H1 (cell line): ENCODE data around the gene TMED5. TPM values are rescaled to one million over a fixed set of nuclear protein-coding genes. Genes with fewer than 3 reads are reported as not detected.

Experiments
- ASH2L ChIP-seq: fragments of 200-600, 300-600 bp; sonication (generic); IDR thresholded peaks from one replicate; pipeline ENCODE4 v1.7.1; 2017; ENCODE audit warnings: low read length
- ATF3 ChIP-seq: IDR thresholded peaks from 2 replicates; pipeline ENCODE4 v1.6.1; 2011; ENCODE audit warnings: low read depth, mild to moderate bottlenecking, low read length; ENCODE audit not compliant: insufficient read depth
- CEBPB ChIP-seq: IDR thresholded peaks from 2 replicates; pipeline ENCODE4 v1.6.1; 2012; ENCODE audit warnings: low read depth, low read length
- HDAC2 ChIP-seq, 2 experiments: fragments of 300-600 bp in 1 of 2; sonication (generic) in 1 of 2; IDR thresholded peaks; 2 replicates each; pipeline ENCODE4 v1.6.1; 2011 to 2012; ENCODE audit warnings: low read depth in 2 of 2, low read length in 2 of 2, mild to moderate bottlenecking in 2 of 2, moderate library complexity in 2 of 2, borderline replicate concordance in 1 of 2, inconsistent platforms in 1 of 2
- HDAC6 ChIP-seq: IDR thresholded peaks from one replicate; pipeline ENCODE4 v1.7.1; 2012; ENCODE audit warnings: low read depth, mild to moderate bottlenecking, inconsistent platforms, low read length, moderate library complexity
- NANOG ChIP-seq: IDR thresholded peaks from 2 replicates; pipeline ENCODE4 v1.6.1; 2011; ENCODE audit warnings: low read length, low read depth, mild to moderate bottlenecking, inconsistent platforms; ENCODE audit not compliant: insufficient read depth, poor library complexity, severe bottlenecking
- polyA plus RNA-seq, 7 experiments: library from polyadenylated mRNA; depleted of rRNA in 3 of 7; stranded (reverse) in 5 of 7; unstranded in 2 of 7; fragments of >200 nt in 5 of 7; fragments of 200-250 nt in 2 of 7; gene quantifications; 1 replicate in 5 of 7; 2 replicates in 1 of 7; 4 replicates in 1 of 7; pipeline versions ENCODE4 v1.2.1 to v1.2.3, GENCODE V29; 2011 to 2013; ENCODE audit warnings: missing spikeins in 2 of 7, mixed read lengths in 2 of 7
- total RNA-seq: library from RNA; stranded (reverse); fragmentation: NEBNext Ultra II Directional; extraction: Animal tissue kit (Norgen Biotek cat#: 25700); gene quantifications from 2 replicates; pipeline ENCODE4 v1.2.1, GENCODE V29; 2021

The TMED5 gene
- total and polyA plus RNA-seq, 2 of the 8 experiments (the other 6 are each of a cell fraction or from before 2014, with no cell fraction given): 14.8 to 32.8 TPM

- TF ChIP-seq CEBPB: no peak
- TF ChIP-seq ATF3: no peak
- TF ChIP-seq HDAC2 (IDR thresholded peaks at IDR 0.05; ENCODE audit: borderline replicate concordance in 1 of 2, low read depth in 2 of 2, low read length in 2 of 2): no peak
- no peak for TF ChIP-seq NANOG
- no peak for TF ChIP-seq HDAC6
- no peak for TF ChIP-seq ASH2L
Measured at GRCh38 chr1:93200086-93200620, 19.9 kb upstream of the TMED5 start (continued).
